Activated CD4-positive, alpha-beta T cell treated with anti-CD3 and anti-CD28 coated beads for 24 hours (primary cell): Measurements from ENCODE around the gene PDE4B.

ENCODE experiments used
- DNase-seq, 2 donors: peaks; one replicate each; pipeline ENCODE4 v3.0.0-alpha.2; 2020; ENCODE audit warnings: low read depth in 2 of 2

PDE4B gene

GRCh38 chr1:66285618-66286270 lies 493.0 kb downstream of the PDE4B start:
- DNase-seq: no peak

- DNase-seq: no peak
Measured at GRCh38 chr1:66286307-66286706, 493.6 kb downstream of the PDE4B start.

- DNase-seq: no peak
Measured at GRCh38 chr1:66288048-66288447, 495.4 kb downstream of the PDE4B start.

GRCh38 chr1:66290761-66291530 lies 498.3 kb downstream of the PDE4B start:
- DNase-seq: no peak

- DNase-seq: no peak
Measured at GRCh38 chr1:66291531-66291864, 498.8 kb downstream of the PDE4B start.

GRCh38 chr1:66292305-66292704 lies 499.6 kb downstream of the PDE4B start:
- DNase-seq: no peak

GRCh38 chr1:66292944-66293343 lies 500.2 kb downstream of the PDE4B start:
- no peak for DNase-seq

GRCh38 chr1:66294707-66295370 lies 502.1 kb downstream of the PDE4B start:
- no peak for DNase-seq

GRCh38 chr1:66295803-66296202 lies 503.1 kb downstream of the PDE4B start:
- DNase-seq: no peak

GRCh38 chr1:66296370-66296769 lies 503.7 kb downstream of the PDE4B start:
- DNase-seq: no peak

- no peak for DNase-seq
Measured at GRCh38 chr1:66296951-66297350, 504.3 kb downstream of the PDE4B start.

GRCh38 chr1:66298464-66298863 lies 505.8 kb downstream of the PDE4B start:
- DNase-seq: no peak

- DNase-seq: no peak
Measured at GRCh38 chr1:66300280-66300971, 507.7 kb downstream of the PDE4B start.

GRCh38 chr1:66300972-66301451 lies 508.3 kb downstream of the PDE4B start:
- no peak for DNase-seq

GRCh38 chr1:66302184-66302742 lies 509.6 kb downstream of the PDE4B start:
- no peak for DNase-seq

GRCh38 chr1:66302815-66303214 lies 510.1 kb downstream of the PDE4B start:
- no peak for DNase-seq

- DNase-seq: no peak
Measured at GRCh38 chr1:66303646-66304045, 511.0 kb downstream of the PDE4B start.

- DNase-seq: no peak
Measured at GRCh38 chr1:66304128-66304527, 511.4 kb downstream of the PDE4B start.

GRCh38 chr1:66305927-66306326 lies 513.2 kb downstream of the PDE4B start:
- no peak for DNase-seq

GRCh38 chr1:66309006-66309741 lies 516.5 kb downstream of the PDE4B start:
- DNase-seq: no peak

- no peak for DNase-seq
Measured at GRCh38 chr1:66311092-66311491, 518.4 kb downstream of the PDE4B start.
